Smooth muscle cell of the brain vasculature (primary cell): ENCODE data around the gene HAPLN1.

Source experiments
- DNase-seq: peaks from one replicate; pipeline ENCODE4 v3.0.0-alpha.2; 2012; ENCODE audit warnings: low read depth, low spot score

HAPLN1 gene

DNA sequence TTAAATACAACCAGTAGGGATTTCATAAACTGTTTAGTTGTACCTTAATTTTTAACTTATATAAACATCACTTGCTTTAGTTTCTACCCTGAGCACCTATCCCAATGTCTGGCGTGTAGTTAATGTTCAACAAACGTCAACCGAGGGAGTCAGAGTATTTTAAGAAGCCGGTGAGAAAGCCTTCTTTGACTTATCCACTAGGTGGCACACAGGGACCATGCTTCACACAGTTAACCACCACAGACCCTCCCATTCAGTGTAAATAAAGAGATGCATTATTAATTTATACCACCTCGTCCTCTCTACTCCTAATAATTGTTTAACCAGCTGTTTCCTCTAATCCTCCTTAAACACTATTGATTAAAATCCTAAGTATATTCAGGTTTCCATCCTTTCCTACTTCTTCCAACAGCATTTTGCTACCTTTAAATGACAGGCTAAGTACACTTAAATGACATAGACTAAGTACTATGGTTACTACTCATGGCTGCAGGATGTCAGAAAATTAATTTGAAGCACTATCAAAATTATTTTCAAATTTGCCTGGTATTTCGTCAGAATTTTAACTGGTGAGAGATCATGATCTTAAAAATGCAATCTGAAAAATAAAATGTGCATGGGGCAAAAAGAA, 2.3 kb downstream of the HAPLN1 start:
- peak; percentile 37 for DNase-seq

DNA sequence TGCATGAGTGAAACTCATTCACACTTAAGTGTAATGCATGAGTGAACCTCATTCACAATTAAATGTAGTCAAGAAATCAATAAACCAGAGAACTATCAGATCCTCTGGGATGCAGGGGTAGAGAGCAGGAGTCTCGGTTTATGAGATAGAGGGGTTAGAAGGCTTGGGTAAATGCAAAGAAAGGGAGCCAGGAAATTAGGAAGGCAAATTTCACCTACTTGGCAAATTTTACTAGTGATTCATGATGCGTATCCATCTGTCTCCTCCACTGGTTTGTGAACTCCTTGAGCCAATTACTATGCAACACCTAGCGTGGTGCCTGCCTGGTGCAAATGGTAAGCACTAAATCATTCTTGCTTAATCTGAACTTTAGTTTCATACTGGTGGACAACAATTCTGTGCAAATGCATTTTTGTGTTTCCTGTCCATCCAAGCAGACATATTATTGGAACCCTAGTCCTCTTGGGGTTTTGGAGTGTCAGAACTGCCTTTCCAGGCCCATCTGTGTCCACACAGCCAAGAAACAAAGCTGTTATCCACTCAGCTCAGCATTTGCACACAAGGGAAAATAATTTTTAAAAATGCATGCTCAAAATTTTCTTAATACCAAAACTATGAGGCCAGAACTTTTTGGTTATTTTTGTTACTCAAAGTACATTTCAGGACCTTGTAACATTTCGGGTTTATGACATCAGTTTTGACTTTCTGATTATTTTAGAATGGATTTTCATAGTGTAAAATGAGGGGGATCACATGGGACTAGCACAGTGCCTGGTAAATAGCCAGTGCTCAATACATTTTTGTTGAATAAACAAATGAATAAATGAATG, 5.2 kb downstream of the HAPLN1 start:
- DNase-seq = no peak

GRCh38 chr5:83714810-83715209, 5.8 kb downstream of the HAPLN1 start:
- DNase-seq = no peak

- DNase-seq = peak; percentile 32
Observed at GRCh38 chr5:83711982-83712601, 8.6 kb downstream of the HAPLN1 start.

- DNase-seq = no peak
Observed at GRCh38 chr5:83709973-83710372, 10.7 kb downstream of the HAPLN1 start.

DNA sequence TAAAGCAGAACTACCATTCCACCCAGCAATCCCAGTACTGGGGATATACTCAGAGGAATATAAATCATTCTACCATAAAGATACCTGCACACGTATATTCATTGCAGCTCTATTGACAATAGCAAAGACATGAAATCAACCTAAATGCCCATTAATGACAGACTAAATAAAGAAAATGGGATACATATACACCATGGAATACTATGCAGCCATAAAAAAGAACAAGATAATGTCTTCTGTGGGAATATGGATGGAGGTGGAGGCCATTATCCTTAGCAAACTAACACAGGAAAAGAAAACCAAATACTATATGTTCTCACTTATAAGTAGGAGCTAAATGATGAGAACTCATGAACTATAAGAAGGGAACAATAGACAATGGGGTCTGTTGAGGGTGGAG, 12.5 kb downstream of the HAPLN1 start:
- no peak for DNase-seq

GRCh38 chr5:83703059-83703458, 17.6 kb downstream of the HAPLN1 start:
- DNase-seq = no peak

GRCh38 chr5:83701886-83702285, 18.8 kb downstream of the HAPLN1 start:
- no peak for DNase-seq

- DNase-seq = no peak
Observed at GRCh38 chr5:83689881-83690280, 30.8 kb downstream of the HAPLN1 start.

GRCh38 chr5:83688281-83688680, 32.4 kb downstream of the HAPLN1 start:
- DNase-seq = no peak

DNA sequence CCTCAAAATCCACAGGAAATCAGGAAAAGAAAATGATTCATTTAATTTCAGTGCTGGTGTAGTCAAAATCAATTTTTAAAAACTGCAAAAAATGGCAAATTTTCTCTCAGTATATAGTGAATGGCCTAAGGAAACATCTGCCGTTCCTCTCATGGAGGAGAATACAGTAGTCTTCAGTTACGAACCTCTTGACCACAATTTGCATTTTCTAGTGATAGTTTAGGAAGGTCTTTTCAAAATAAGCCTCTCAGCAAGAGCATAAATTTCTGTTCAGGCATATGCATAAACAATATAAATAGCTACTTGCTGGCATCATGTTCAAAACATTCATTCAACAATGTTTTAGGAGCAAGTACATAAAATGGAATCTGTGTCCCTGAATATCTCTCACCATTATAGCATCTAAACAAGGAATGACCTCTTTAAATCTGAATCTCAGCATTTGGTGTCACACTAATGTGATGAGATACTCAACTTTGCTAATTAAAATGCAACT, 33.5 kb downstream of the HAPLN1 start:
- DNase-seq = no peak

DNA sequence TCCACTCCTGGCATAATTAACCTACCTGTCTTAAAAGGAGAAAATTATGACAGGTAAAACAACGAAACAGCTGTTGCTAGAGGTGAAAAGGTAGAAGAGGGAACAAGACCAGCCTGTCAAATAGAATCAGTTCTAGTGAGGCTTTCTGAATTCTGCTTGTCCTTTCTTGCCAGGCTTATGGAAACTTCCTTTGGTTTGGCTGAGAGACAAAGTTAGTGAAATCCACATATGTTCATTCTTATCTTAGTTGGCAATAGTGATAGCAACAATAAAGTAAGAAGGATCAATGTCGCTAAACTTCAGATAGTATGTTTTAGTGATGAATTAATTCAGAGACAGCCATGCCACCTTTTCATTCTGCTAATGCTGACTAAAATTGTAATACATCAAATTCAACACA, 34.4 kb downstream of the HAPLN1 start:
- no peak for DNase-seq

DNA sequence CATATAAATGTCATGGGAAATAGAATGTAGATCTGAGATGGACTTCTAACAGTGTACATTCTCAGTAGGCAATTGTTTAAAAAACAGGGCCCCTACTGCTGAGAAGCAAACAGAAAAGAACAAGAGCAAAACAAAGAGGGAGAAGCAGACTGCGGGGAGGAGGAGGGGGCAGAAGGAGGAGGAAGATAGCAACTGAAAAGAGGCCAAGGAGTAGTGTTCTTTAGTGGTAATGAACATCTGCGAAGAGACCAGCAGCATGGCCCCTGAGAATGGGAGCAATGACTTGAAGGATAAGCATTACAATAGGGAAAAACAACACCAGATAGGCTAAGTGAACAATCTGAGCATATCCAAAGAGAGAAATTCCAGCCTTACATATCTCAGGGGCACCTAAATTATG, 36.8 kb downstream of the HAPLN1 start:
- peak; percentile 12 for DNase-seq

- no peak for DNase-seq
Observed at GRCh38 chr5:83672646-83673045, 48.0 kb downstream of the HAPLN1 start.

DNA sequence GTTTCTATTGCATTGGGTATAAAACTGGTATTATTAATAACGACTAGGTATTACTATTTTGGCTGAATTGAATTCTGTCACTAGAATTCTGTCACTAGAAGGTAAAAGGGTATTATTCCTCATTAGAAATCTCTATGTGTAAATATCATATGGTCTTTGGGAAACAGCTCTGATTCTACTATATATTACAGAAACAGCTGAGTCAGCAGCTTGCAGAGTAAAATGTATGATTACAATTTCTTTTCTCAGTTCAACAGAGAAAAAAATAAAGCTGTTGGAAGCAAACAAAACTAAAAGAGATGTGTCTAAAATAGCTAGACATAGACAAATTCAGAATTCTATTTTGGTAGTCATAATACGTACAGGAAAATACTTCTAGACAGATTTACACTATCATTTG, 48.5 kb downstream of the HAPLN1 start:
- no peak for DNase-seq

- no peak for DNase-seq
Observed at GRCh38 chr5:83665631-83666030, 55.0 kb downstream of the HAPLN1 start.

- DNase-seq = no peak
Observed at GRCh38 chr5:83662558-83662957, 58.1 kb downstream of the HAPLN1 start.

GRCh38 chr5:83657807-83658525, 62.7 kb downstream of the HAPLN1 start:
- no peak for DNase-seq

DNA sequence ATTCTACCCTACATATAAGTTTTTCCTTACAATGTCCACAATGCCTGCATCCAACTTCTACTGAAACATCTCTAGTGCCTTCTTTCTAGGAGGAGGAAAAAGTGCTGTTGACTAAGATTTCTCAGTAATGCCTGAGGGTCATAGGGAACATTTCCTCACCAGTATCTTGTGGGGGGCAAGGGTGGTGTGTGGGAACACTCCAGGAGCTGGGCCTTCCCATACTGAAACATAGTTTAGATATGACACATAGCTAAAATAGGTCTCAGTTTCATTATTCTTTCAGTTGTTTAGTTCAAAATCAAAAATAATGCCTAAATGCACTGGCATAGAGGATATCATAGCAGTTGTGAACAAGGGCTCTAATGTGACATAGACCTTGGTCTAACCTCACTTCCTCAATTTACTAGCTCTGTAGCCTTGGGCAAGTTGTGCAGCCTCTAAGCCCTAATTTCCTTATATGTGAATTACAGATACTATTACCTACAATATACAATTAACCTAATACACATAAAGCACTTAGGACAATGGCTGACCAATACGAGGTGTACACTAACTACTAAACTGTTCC, 66.1 kb downstream of the HAPLN1 start:
- no peak for DNase-seq

DNA sequence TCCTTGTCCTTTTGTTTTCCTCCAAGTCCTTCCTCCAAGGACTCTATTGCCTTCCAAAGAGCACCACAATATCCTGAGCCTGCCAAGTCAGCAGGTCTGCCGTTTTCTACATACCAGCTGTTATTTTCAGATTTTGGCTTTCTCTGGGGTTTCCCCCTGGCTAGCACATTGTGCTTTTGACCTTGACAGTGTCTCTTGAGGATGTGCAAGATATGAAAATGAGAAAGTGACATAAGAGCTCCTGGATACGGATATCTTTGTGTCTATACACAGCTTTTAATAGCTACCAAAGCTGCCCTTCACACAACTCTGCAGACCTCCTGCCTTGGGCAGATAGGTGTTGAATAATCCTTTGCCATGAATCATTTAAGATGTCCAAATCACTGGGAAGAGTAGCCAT, 67.0 kb downstream of the HAPLN1 start:
- no peak for DNase-seq

DNA sequence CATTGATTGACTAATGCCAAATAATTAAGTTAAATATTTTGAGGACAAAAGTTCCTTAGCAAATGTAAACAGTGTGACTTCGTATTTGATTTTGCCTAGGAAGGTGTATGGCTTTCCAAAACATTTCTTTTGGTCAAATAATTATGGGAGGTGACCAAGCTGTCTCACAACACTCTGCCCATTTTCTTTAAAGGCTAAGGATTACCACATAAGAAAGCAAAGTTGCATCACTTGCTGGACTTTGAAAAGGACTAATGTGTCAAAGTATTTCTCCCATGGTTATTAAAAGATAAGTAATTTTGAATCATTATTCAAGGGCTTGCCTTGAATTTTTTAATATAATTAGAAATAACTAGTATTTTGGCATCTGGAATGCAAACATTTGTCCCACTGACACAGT, 74.7 kb downstream of the HAPLN1 start:
- no peak for DNase-seq

GRCh38 chr5:83644301-83644700, 76.4 kb downstream of the HAPLN1 start:
- DNase-seq = no peak
